Bronchial epithelial cell (primary cell): Measurements from ENCODE around the gene OR6B1. TPM values are rescaled to one million over a fixed set of nuclear protein-coding genes. Genes with fewer than 3 reads are reported as not detected.

Experiments used
- DNase-seq: peaks from one replicate; pipeline ENCODE4 v3.0.0-alpha.2; 2010; ENCODE audit warnings: low read depth
- FAIRE-seq: peaks from 2 replicates; lab custom pipeline; 2011; peaks lifted over from hg19 to GRCh38; lab: Jason Lieb, UNC
- H3K27me3 ChIP-seq: 2 replicates; pipeline ENCODE4 v1.5.1; 2011; ENCODE audit warnings: low read length; ENCODE audit not compliant: control insufficient read depth, insufficient read depth
- H3K36me3 ChIP-seq: 2 replicates; pipeline ENCODE4 v1.5.1; 2011; ENCODE audit warnings: low read length; ENCODE audit not compliant: control insufficient read depth, insufficient read depth
- H3K4me3 ChIP-seq: 2 replicates; pipeline ENCODE4 v1.5.1; 2011; ENCODE audit warnings: mild to moderate bottlenecking, low read depth, low read length, control low read depth
- total RNA-seq: library from RNA; depleted of rRNA; stranded (reverse); fragments of >200 nt; gene quantifications from 2 replicates; pipeline ENCODE4 v1.2.1, GENCODE V29; 2014
- TF ChIP-seq, protein P1 (sequence below): IDR thresholded peaks from 2 replicates; pipeline ENCODE4 v1.5.1; 2011; ENCODE audit warnings: mild to moderate bottlenecking, moderate library complexity, low read length, control low read depth, inconsistent platforms; ENCODE audit not compliant: insufficient read depth, severe bottlenecking

The OR6B1 gene
- total RNA-seq, 1 donor from 2014 or later = not detected

DNA sequence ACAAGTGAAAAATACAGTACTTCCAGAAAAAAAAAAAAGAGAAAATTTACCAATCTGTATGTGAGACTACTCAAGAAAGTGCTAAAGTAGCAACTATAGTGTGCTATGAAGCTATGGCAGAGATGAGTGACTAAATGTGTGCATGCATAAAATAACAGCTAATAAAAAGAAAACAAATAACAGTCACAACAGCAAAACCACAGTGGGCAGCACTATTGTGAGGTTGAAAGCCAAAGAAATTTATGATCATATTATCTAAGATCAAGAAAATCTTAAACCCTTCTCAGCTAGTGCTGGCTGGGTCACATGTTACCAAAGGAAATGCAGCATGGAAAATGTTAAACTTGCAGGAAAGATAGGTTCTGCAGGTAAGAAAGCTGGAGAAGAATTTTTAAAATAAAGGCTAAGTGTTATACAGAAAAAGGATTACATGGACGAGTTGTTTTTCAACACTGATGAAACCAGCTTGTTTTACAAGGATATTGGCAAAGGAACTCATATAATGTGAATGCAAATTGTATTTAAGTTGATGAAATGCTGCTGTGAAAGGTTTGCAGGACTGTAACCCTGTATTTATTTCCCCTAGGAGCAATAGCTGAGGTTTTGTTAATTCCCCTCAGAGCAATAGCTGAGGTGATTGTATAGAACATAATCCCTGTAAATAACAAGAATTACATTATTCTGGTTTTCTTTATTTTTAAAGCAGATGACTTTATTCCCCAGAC is 33.0 kb downstream of the OR6B1 start:
- Histone ChIP-seq H3K4me3 (no peak overlapping the region), H3K36me3 (no peaks in the 10 kb centered on the region), H3K27me3 (no peaks in the 10 kb centered on the region)
- DNase-seq (no peak), FAIRE-seq (no peak)
- TF ChIP-seq, protein P1, sequence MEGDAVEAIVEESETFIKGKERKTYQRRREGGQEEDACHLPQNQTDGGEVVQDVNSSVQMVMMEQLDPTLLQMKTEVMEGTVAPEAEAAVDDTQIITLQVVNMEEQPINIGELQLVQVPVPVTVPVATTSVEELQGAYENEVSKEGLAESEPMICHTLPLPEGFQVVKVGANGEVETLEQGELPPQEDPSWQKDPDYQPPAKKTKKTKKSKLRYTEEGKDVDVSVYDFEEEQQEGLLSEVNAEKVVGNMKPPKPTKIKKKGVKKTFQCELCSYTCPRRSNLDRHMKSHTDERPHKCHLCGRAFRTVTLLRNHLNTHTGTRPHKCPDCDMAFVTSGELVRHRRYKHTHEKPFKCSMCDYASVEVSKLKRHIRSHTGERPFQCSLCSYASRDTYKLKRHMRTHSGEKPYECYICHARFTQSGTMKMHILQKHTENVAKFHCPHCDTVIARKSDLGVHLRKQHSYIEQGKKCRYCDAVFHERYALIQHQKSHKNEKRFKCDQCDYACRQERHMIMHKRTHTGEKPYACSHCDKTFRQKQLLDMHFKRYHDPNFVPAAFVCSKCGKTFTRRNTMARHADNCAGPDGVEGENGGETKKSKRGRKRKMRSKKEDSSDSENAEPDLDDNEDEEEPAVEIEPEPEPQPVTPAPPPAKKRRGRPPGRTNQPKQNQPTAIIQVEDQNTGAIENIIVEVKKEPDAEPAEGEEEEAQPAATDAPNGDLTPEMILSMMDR = no peak

DNA sequence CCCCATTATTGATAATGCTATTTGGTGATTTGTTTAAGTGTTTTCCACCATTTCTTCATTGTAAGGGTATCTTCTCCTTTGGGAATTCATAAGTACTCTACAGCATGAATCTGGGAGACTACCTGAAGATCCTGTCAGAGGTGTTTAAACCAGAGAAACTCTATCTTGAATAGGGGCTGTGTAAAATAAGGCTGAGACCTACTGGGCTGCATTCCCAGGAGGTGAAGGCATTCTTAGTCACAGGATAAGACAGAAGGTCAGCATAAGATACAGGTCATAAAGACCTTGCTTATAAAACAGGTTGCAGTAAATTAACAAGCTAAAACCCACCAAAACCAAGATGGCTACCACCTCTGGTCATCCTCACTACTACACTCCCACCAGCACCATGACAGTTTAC is 35.3 kb downstream of the OR6B1 start:
- DNase-seq (peak; percentile 32), FAIRE-seq (no peak)
- TF ChIP-seq, protein P1 = no peak
- Histone ChIP-seq H3K36me3 (no peaks in the 10 kb centered on the region), H3K27me3 (no peaks in the 10 kb centered on the region), H3K4me3 (no peak overlapping the region)

DNA sequence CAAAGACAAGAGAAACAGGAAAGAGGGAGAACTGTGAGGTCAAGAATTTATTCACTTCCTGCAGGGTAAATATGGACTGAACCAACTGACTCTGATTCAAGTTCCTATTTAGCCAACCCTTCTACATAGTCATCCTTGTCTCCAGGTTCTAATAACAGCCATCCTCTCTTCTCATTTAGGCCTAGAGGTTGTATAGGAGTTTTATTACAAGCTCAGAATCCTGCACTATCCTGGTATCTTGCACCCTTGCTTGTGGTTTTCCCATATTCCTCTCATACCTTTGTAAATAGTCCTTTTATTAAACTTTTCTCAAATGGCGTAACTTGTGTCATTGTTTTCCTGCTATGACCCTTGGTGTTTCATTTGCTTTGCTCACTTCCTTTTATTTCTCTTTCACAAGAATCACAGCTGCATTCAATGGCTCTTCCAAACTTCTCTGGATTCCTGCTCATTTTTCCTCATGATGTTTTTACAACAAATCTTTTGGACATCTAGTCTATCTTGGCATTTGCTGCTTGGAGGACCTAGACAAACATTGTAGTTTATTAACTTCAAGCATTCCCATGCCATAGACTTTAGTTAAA is 36.3 kb downstream of the OR6B1 start:
- Histone ChIP-seq H3K27me3 (no peaks in the 10 kb centered on the region), H3K4me3 (no peak overlapping the region), H3K36me3 (no peaks in the 10 kb centered on the region)
- TF ChIP-seq, protein P1 = no peak
- FAIRE-seq (no peak), DNase-seq (no peak)

DNA sequence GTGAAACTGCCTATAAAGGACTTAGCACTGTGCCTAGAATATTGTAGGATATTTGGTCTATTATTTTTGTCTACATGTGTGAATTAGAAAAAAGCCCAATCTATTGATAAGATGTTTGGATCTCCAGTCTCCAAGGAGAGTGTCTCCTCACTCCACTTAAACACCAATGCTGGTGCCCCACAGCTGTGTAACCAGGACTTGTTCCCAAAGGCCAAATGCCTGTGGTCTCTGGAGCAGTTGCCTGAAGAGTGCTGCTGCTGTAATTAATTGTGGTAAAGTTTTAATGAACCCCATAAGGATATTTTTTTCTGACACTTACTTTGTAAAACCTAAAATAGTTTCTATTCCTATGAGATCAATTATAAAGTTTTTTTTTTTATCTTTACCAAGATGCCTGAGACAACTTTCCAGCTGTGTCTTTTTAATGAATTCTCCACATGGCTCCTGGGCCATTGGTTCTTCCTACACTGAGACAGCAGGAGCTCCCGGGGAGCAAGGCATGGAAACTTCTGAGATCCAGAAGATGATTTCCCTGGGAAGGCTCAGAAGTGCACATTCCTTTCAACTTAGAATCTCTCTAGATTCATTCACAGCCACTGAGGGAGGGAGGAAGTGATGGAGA is 37.4 kb downstream of the OR6B1 start:
- DNase-seq = no peak
- FAIRE-seq = no peak
- H3K4me3 ChIP-seq = no peak overlapping the region
- TF ChIP-seq, protein P1 = no peak
- no peaks in the 10 kb centered on the region for H3K36me3 ChIP-seq
- no peaks in the 10 kb centered on the region for H3K27me3 ChIP-seq

DNA sequence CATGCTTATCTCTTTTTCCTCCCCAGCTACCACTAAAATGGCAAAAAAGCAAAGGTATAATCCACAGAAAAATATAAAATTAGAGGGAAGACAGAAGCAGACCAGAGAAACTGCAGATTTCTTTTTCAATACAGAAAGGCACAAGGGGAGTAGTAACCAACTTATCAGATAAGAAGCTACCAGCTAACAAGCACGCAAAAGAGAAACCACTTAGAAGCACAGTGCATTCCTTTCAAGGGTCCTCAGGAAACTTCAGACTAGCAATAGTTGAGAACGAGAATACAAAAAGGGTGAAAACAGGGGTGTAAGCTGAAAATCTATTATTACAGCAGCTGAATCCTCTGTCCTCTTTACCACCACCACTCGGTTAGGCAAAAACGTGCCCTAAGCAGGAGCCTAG is 38.8 kb downstream of the OR6B1 start:
- no peaks in the 10 kb centered on the region for H3K27me3 ChIP-seq

More for the DNA sequence above, 38.8 kb downstream of the OR6B1 start:
- TF ChIP-seq, protein P1 = no peak
- no peaks in the 10 kb centered on the region for H3K36me3 ChIP-seq
- FAIRE-seq = no peak
- no peak for DNase-seq
- H3K4me3 ChIP-seq = no peak overlapping the region
